H1 (cell line): Measurements from ENCODE around the gene OCRL. TPM values are rescaled to one million over a fixed set of nuclear protein-coding genes. Genes with fewer than 3 reads are reported as not detected.

ENCODE experiments used
- CTCF ChIA-PET: fragments of 300-600 bp; sonication (Branson Sonifier 250); formaldehyde crosslinking; loops from one replicate; lab custom pipeline; 2021; ENCODE audit not compliant: partially characterized antibody; lab: Charles Lee
- POLR2A ChIA-PET: fragments of 300-600 bp; sonication (Branson Sonifier 250); formaldehyde crosslinking; loops from one replicate; lab custom pipeline; 2021; ENCODE audit warnings: inconsistent platforms; ENCODE audit not compliant: partially characterized antibody; lab: Charles Lee
- DNase-seq, 2 experiments: peaks; one replicate each; pipeline versions ENCODE4 v3.0.0 to v3.0.0-alpha.2; 2010 to 2022; ENCODE audit warnings: low spot score in 2 of 2, low read depth in 1 of 2, mixed read lengths in 1 of 2
- FAIRE-seq: peaks from 2 replicates; lab custom pipeline; 2011; peaks lifted over from hg19 to GRCh38; lab: Jason Lieb, UNC
- H2AFZ ChIP-seq: 2 replicates; pipeline ENCODE4 v1.8.1; 2012; ENCODE audit warnings: low read length, inconsistent platforms
- H2AK5ac ChIP-seq: 2 replicates; pipeline ENCODE4 v1.6.1; 2013; ENCODE audit warnings: low read depth, low read length
- H2BK120ac ChIP-seq: replicated peaks from 2 replicates; pipeline ENCODE3; 2013; ENCODE audit warnings: low read depth, low read length, inconsistent platforms
- H2BK12ac ChIP-seq: 2 replicates; pipeline ENCODE4 v1.6.1; 2013; ENCODE audit warnings: low read depth, low read length
- H2BK15ac ChIP-seq: 2 replicates; pipeline ENCODE4 v1.6.1; 2013; ENCODE audit warnings: low read length
- H2BK20ac ChIP-seq: 2 replicates; pipeline ENCODE4 v1.6.1; 2013; ENCODE audit warnings: low read length
- H2BK5ac ChIP-seq: 2 replicates; pipeline ENCODE4 v1.6.1; 2013; ENCODE audit warnings: low read depth, low read length
- H3K14ac ChIP-seq: 2 replicates; pipeline ENCODE4 v1.6.1; 2013; ENCODE audit warnings: inconsistent platforms; ENCODE audit not compliant: insufficient read length
- H3K18ac ChIP-seq: 2 replicates; pipeline ENCODE4 v1.6.1; 2013; ENCODE audit warnings: low read length; ENCODE audit errors: extremely low read depth
- H3K23ac ChIP-seq: 2 replicates; pipeline ENCODE4 v1.6.1; 2013; ENCODE audit warnings: inconsistent platforms; ENCODE audit not compliant: insufficient read length
- H3K23me2 ChIP-seq: 2 replicates; pipeline ENCODE4 v1.6.1; 2013; ENCODE audit warnings: low read depth, low read length
- H3K27ac ChIP-seq: 2 replicates; pipeline ENCODE4 v1.6.1; 2011; ENCODE audit warnings: low read depth, low read length, inconsistent platforms
- H3K27me3 ChIP-seq, 4 experiments: replicated peaks in 1 of 4; 1 replicate in 1 of 4; 2 replicates in 3 of 4; pipeline versions ENCODE4 v1.6.1 to v1.8.1; 2011 to 2013; ENCODE audit warnings: low read length in 3 of 4, mild to moderate bottlenecking in 3 of 4, inconsistent platforms in 2 of 4, mixed read lengths in 2 of 4, moderate library complexity in 1 of 4; ENCODE audit not compliant: control insufficient read depth in 3 of 4, insufficient read depth in 3 of 4; ENCODE audit errors: extremely low read depth in 1 of 4
- H3K36me3 ChIP-seq, 4 experiments: 2 replicates each; pipeline versions ENCODE4 v1.6.1 to v1.8.1; 2011 to 2013; ENCODE audit warnings: mild to moderate bottlenecking in 4 of 4, low read length in 3 of 4, moderate library complexity in 2 of 4, control low read depth in 1 of 4, inconsistent platforms in 1 of 4; ENCODE audit not compliant: insufficient read depth in 4 of 4, control insufficient read depth in 2 of 4
- H3K4ac ChIP-seq: replicated peaks from 2 replicates; pipeline ENCODE3; 2013; ENCODE audit warnings: low read length, low read depth, mixed read lengths, inconsistent platforms; ENCODE audit not compliant: insufficient read length
- H3K4me1 ChIP-seq, 4 experiments: replicated peaks in 1 of 4; 1 replicate in 1 of 4; 2 replicates in 3 of 4; pipeline versions ENCODE4 v1.6.1 to v1.8.1; 2011 to 2013; ENCODE audit warnings: low read length in 3 of 4, inconsistent platforms in 2 of 4, mixed read lengths in 1 of 4; ENCODE audit not compliant: insufficient read depth in 4 of 4, control insufficient read depth in 3 of 4
- H3K4me2 ChIP-seq, 2 experiments: 2 replicates each; pipeline versions ENCODE4 v1.6.1 to v1.8.1; 2011 to 2013; ENCODE audit warnings: low read depth in 2 of 2, low read length in 2 of 2, control low read depth in 1 of 2, inconsistent platforms in 1 of 2, mild to moderate bottlenecking in 1 of 2; ENCODE audit not compliant: insufficient read depth in 1 of 2
- H3K4me3 ChIP-seq, 4 experiments: fragments of 200-600, 300-600 bp in 1 of 4; sonication (generic), shearing (Covaris generic), sonication (Bioruptor Twin) in 1 of 4; 2 replicates each; pipeline versions ENCODE4 v1.5.1 to v1.8.1; 2011 to 2016; ENCODE audit warnings: low read length in 4 of 4, low read depth in 3 of 4, control low read depth in 2 of 4, inconsistent platforms in 2 of 4, mild to moderate bottlenecking in 2 of 4, mixed read lengths in 1 of 4, moderate library complexity in 1 of 4; ENCODE audit not compliant: insufficient read depth in 2 of 4; ENCODE audit errors: extremely low read depth in 1 of 4
- H3K56ac ChIP-seq: replicated peaks from 2 replicates; pipeline ENCODE3; 2013; ENCODE audit warnings: low read depth, mild to moderate bottlenecking, mixed read lengths, low read length, inconsistent platforms; ENCODE audit not compliant: insufficient read length
- H3K79me1 ChIP-seq: 2 replicates; pipeline ENCODE4 v1.6.1; 2013; ENCODE audit warnings: low read depth, low read length, control low read depth
- H3K79me2 ChIP-seq, 2 experiments: 2 replicates each; pipeline versions ENCODE4 v1.6.1 to v1.8.1; 2012 to 2013; ENCODE audit warnings: low read length in 2 of 2, mild to moderate bottlenecking in 2 of 2, inconsistent platforms in 1 of 2; ENCODE audit not compliant: insufficient read depth in 2 of 2, control insufficient read depth in 1 of 2
- H3K9ac ChIP-seq, 4 experiments: replicated peaks in 1 of 4; 1 replicate in 1 of 4; 2 replicates in 3 of 4; pipeline versions ENCODE4 v1.6.1 to v1.8.1; 2011 to 2013; ENCODE audit warnings: low read depth in 3 of 4, low read length in 3 of 4, control low read depth in 2 of 4, mild to moderate bottlenecking in 2 of 4, moderate library complexity in 2 of 4, inconsistent platforms in 1 of 4; ENCODE audit errors: extremely low read depth in 1 of 4
- H3K9me3 ChIP-seq, 2 experiments: 2 replicates each; pipeline versions ENCODE4 v1.6.1 to v1.8.1; 2012 to 2013; ENCODE audit warnings: mild to moderate bottlenecking in 2 of 2, moderate library complexity in 2 of 2, control low read depth in 1 of 2, inconsistent platforms in 1 of 2, low read depth in 1 of 2, low read length in 1 of 2, mixed read lengths in 1 of 2; ENCODE audit not compliant: insufficient read depth in 2 of 2
- H4K20me1 ChIP-seq, 2 experiments: replicated peaks in 1 of 2; 2 replicates each; pipeline versions ENCODE3 to v1.8.1; 2011 to 2013; ENCODE audit warnings: inconsistent platforms in 2 of 2, low read length in 2 of 2, mild to moderate bottlenecking in 1 of 2; ENCODE audit not compliant: insufficient read depth in 2 of 2, control insufficient read depth in 1 of 2
- H4K5ac ChIP-seq: 2 replicates; pipeline ENCODE4 v1.6.1; 2013; ENCODE audit warnings: low read length, low read depth, mixed read lengths, inconsistent platforms; ENCODE audit not compliant: insufficient read length
- H4K8ac ChIP-seq: 2 replicates; pipeline ENCODE4 v1.8.0; 2013; ENCODE audit warnings: mild to moderate bottlenecking, moderate library complexity, low read length, inconsistent platforms; ENCODE audit not compliant: insufficient read depth; ENCODE audit errors: extremely low read depth
- H4K91ac ChIP-seq: replicated peaks from 2 replicates; pipeline ENCODE3; 2013; ENCODE audit warnings: low read length, mixed read lengths, inconsistent platforms; ENCODE audit not compliant: insufficient read length
- ASH2L ChIP-seq: fragments of 200-600, 300-600 bp; sonication (generic); IDR thresholded peaks from one replicate; pipeline ENCODE4 v1.7.1; 2017; ENCODE audit warnings: low read length
- CTBP2 ChIP-seq: IDR thresholded peaks from 2 replicates; pipeline ENCODE4 v1.7.0; 2011; ENCODE audit warnings: borderline replicate concordance, mild to moderate bottlenecking, moderate library complexity, mixed read lengths, low read length; ENCODE audit not compliant: insufficient read depth, insufficient read length
- HDAC6 ChIP-seq: IDR thresholded peaks from one replicate; pipeline ENCODE4 v1.7.1; 2012; ENCODE audit warnings: low read depth, mild to moderate bottlenecking, inconsistent platforms, low read length, moderate library complexity
- JUND ChIP-seq: IDR thresholded peaks from 2 replicates; pipeline ENCODE4 v1.6.1; 2011; ENCODE audit warnings: mild to moderate bottlenecking, improper control_type of control experiment, low read length
- RFX5 ChIP-seq: IDR thresholded peaks from 2 replicates; pipeline ENCODE4 v1.6.1; 2011; ENCODE audit warnings: low read depth, low read length, improper control_type of control experiment, borderline replicate concordance
- RXRA ChIP-seq: IDR thresholded peaks from 2 replicates; pipeline ENCODE4 v1.6.1; 2011; ENCODE audit warnings: low read depth, mild to moderate bottlenecking, low read length, moderate library complexity; ENCODE audit not compliant: insufficient read depth
- SIN3A ChIP-seq, 2 experiments: IDR thresholded peaks in 1 of 2; conservative IDR thresholded peaks in 1 of 2; 2 replicates each; pipeline ENCODE4 v1.6.1; 2011 to 2012; ENCODE audit warnings: low read length in 2 of 2, improper control_type of control experiment in 1 of 2, low read depth in 1 of 2, mild to moderate bottlenecking in 1 of 2
- SP1 ChIP-seq: IDR thresholded peaks from 2 replicates; pipeline ENCODE4 v1.6.1; 2011; ENCODE audit warnings: low read depth, low read length
- TAF1 ChIP-seq: IDR thresholded peaks from 2 replicates; pipeline ENCODE4 v1.6.1; 2011; ENCODE audit warnings: mild to moderate bottlenecking, low read depth, low read length
- WGBS, 2 experiments: shearing (Covaris generic) in 1 of 2; methylation state at CpG; one replicate each; pipeline versions ENCODE4 v1.1.6 to v1.1.7; 2013 to 2015; ENCODE audit warnings: low lambda C conversion rate in 2 of 2, mixed read lengths in 2 of 2, inconsistent platforms in 1 of 2, low coverage in 1 of 2, missing lambda C conversion rate in 1 of 2; ENCODE audit not compliant: insufficient replicate concordance in 2 of 2, insufficient coverage in 1 of 2, insufficient read length in 1 of 2; ENCODE audit errors: extremely low coverage in 1 of 2, missing lambda C conversion rate in 1 of 2; 5-methylcytosine and 5-hydroxymethylcytosine counted together
- polyA plus RNA-seq, 7 experiments: library from polyadenylated mRNA; depleted of rRNA in 3 of 7; stranded (reverse) in 5 of 7; unstranded in 2 of 7; fragments of >200 nt in 5 of 7; fragments of 200-250 nt in 2 of 7; gene quantifications; 1 replicate in 5 of 7; 2 replicates in 1 of 7; 4 replicates in 1 of 7; pipeline versions ENCODE4 v1.2.1 to v1.2.3, GENCODE V29; 2011 to 2013; ENCODE audit warnings: missing spikeins in 2 of 7, mixed read lengths in 2 of 7
- total RNA-seq: library from RNA; stranded (reverse); fragmentation: NEBNext Ultra II Directional; extraction: Animal tissue kit (Norgen Biotek cat#: 25700); gene quantifications from 2 replicates; pipeline ENCODE4 v1.2.1, GENCODE V29; 2021

The OCRL gene
- total and polyA plus RNA-seq, 2 of the 8 experiments (the other 6 are each of a cell fraction or from before 2014, with no cell fraction given): 12.7 to 15.1 TPM

DNA sequence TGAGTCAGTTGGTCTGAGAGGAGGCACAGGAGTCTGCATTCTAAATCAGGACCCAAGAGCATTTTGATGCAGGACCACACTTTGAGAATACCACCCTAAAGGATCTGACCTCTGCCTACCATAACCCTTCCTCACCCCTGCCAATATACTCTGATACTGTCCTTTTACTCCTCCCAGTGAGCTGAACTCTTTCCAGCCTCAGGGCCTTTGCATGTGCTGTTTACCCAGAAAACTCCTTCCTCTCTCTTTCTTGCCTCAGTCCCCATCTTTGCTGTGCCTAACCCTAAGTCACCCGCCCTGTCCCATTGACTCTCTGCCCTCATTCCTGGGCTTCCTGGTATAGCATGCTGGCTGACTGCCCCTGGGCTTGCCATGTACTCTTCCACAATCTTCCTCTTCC lies 54.7 kb downstream of the OCRL start:
- FAIRE-seq: no peak
- Histone ChIP-seq H3K14ac (no peak overlapping the region), H3K27me3 (no peaks in the 10 kb centered on the region), H3K56ac (no peak overlapping the region), H3K4me1 (no peaks in the 10 kb centered on the region), H3K23ac (no peak overlapping the region), H4K91ac (no peak overlapping the region), H3K9me3 (no peaks in the 10 kb centered on the region), H3K4ac (no peak overlapping the region), H3K18ac (no peak overlapping the region), H3K79me2 (no peaks in the 10 kb centered on the region), H3K4me2 (no peak overlapping the region), H3K27ac (no peak overlapping the region), H2AFZ (no peak overlapping the region), H2BK20ac (no peak overlapping the region), H3K23me2 (no peaks in the 10 kb centered on the region), H2BK5ac (no peak overlapping the region), H3K9ac (no peak overlapping the region), H3K79me1 (no peaks in the 10 kb centered on the region), H3K36me3 (peaks cover 0 to 12% (median 4%) of the 10 kb centered on the region in 4 experiments; a peak in 5 of 8 replicates), H2BK120ac (no peak overlapping the region), H4K8ac (no peak overlapping the region), H4K5ac (no peak overlapping the region), H3K4me3 (no peak overlapping the region), H2BK15ac (no peak overlapping the region), H4K20me1 (no peaks in the 10 kb centered on the region), H2BK12ac (no peak overlapping the region), H2AK5ac (no peak overlapping the region)
- CTCF ChIA-PET: interaction anchor here (1.1 to 1.3 kb wide), 2 partner anchors 159 to 196 kb away, joined by 3 read pairs; no protein-coding TSS in a partner anchor
- WGBS, 2 experiments: no CpG with 5 or more reads among the region's 1 CpG
- no peak for TF ChIP-seq JUND
- TF ChIP-seq RFX5: no peak
- no peak for TF ChIP-seq CTBP2
- no peak for TF ChIP-seq ASH2L
- no peak for TF ChIP-seq SIN3A (conservative IDR thresholded peaks at IDR 0.05 in 1 of 2, IDR thresholded peaks at IDR 0.05 in 1 of 2; ENCODE audit: low read depth in 1 of 2, low read length in 2 of 2)
- TF ChIP-seq HDAC6: no peak
- TF ChIP-seq RXRA: no peak
- TF ChIP-seq SP1: no peak
- TF ChIP-seq TAF1: no peak
- POLR2A ChIA-PET: interaction anchor here (0.7 kb wide), 1 partner anchor 99 kb away, joined by 4 read pairs; no protein-coding TSS in a partner anchor
- no peak for DNase-seq
